Activated naive CD4-positive, alpha-beta T cell treated with anti-CD3 and anti-CD28 coated beads, Interleukin-2, amount 10 ng/mL, durations not matched to agents 5 hours and 36 hours (primary cell): ENCODE measurements around the gene CST2. TPM values are rescaled to one million over a fixed set of nuclear protein-coding genes. Genes with fewer than 3 reads are reported as not detected.

ENCODE experiments used
- total RNA-seq, 2 experiments: library from RNA; stranded (reverse); gene quantifications; one replicate each; pipeline ENCODE4 v1.2.3, GENCODE V29; 2021

The CST2 gene, protein sequence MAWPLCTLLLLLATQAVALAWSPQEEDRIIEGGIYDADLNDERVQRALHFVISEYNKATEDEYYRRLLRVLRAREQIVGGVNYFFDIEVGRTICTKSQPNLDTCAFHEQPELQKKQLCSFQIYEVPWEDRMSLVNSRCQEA
- total RNA-seq = not detected

DNA sequence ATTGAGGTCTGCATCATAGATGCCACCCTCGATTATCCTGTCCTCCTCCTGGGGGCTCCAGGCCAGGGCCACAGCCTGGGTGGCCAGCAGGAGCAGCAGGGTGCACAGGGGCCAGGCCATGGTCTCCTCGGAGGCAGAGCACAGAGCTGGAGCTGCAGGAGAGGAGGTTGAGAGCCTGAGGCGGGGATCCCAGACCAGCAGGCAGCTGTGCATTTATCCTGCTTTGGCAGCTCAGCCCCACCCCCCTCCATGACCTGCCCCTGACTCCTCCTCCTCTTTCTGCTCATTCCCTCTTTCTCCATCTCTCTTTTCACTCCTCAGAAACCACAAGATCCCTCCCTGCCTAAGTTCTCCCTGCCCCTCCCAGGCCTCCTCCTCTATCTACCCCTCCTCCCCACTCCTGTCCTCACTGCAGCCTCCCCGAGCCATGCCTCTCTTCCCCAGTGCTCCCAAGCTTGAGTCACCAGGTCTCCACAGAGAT is at the start of gene CST2:
Gene CST2, minus strand, starts transcription at position 189 of the 481 bp plus-strand sequence. Its CDS starts 69 bp downstream, at position 120.

Other genes starting within 250 kb of the CST2 start
- gene CST9, start 220.8 kb downstream of the CST2 start, total RNA-seq = not detected
- under 1 TPM; 0.48 TPM for gene CST3, start 188.8 kb downstream of the CST2 start, total RNA-seq
- not detected for gene CST4, start 137.7 kb downstream of the CST2 start, total RNA-seq
- not detected for gene CST1, start 75.8 kb downstream of the CST2 start, total RNA-seq
- gene CST5, start 53.0 kb upstream of the CST2 start, total RNA-seq = not detected
- not detected for gene GGTLC1, start 162.1 kb upstream of the CST2 start, total RNA-seq